Mesenchymal stem cell (in vitro differentiated cells and primary cell): Measurements from ENCODE around the gene BCAS4.

Experiments
- DNase-seq: peaks from one replicate; pipeline ENCODE4 v3.0.0-alpha.2; 2013
- H2AFZ ChIP-seq: one replicate; pipeline ENCODE4 v1.6.1; 2013; ENCODE audit warnings: low read depth, mild to moderate bottlenecking, control low read depth, inconsistent platforms, low read length, moderate library complexity
- H2AK5ac ChIP-seq: 2 replicates; pipeline ENCODE4 v1.6.1; 2013; ENCODE audit warnings: low read length, moderate library complexity, mild to moderate bottlenecking, inconsistent platforms; ENCODE audit not compliant: severe bottlenecking
- H2BK120ac ChIP-seq: one replicate; pipeline ENCODE4 v1.6.1; 2013; ENCODE audit warnings: low read depth, mild to moderate bottlenecking, inconsistent platforms, low read length, moderate library complexity
- H2BK12ac ChIP-seq, 2 experiments: one replicate each; pipeline ENCODE4 v1.6.1; 2013; ENCODE audit warnings: inconsistent platforms in 2 of 2, low read length in 2 of 2, mild to moderate bottlenecking in 2 of 2, moderate library complexity in 2 of 2, control low read depth in 1 of 2
- H2BK15ac ChIP-seq: one replicate; pipeline ENCODE4 v1.6.1; 2013; ENCODE audit warnings: mild to moderate bottlenecking, low read depth, inconsistent platforms; ENCODE audit not compliant: poor library complexity, severe bottlenecking
- H2BK5ac ChIP-seq: 2 replicates; pipeline ENCODE4 v1.6.1; 2013; ENCODE audit warnings: low read depth, mild to moderate bottlenecking, low read length, control low read depth, inconsistent platforms; ENCODE audit not compliant: poor library complexity, severe bottlenecking
- H3K14ac ChIP-seq, 2 experiments: one replicate each; pipeline ENCODE4 v1.6.1; 2013; ENCODE audit warnings: inconsistent platforms in 2 of 2, low read length in 2 of 2, control low read depth in 1 of 2, mild to moderate bottlenecking in 1 of 2, moderate library complexity in 1 of 2
- H3K18ac ChIP-seq, 2 experiments: one replicate each; pipeline ENCODE4 v1.6.1; 2013; ENCODE audit warnings: inconsistent platforms in 2 of 2, low read length in 2 of 2, control low read depth in 1 of 2, low read depth in 1 of 2, mild to moderate bottlenecking in 1 of 2
- H3K23ac ChIP-seq, 2 experiments: one replicate each; pipeline ENCODE4 v1.6.1; 2013; ENCODE audit warnings: inconsistent platforms in 2 of 2, low read length in 2 of 2, mild to moderate bottlenecking in 2 of 2, moderate library complexity in 2 of 2, control low read depth in 1 of 2
- H3K27ac ChIP-seq: 2 replicates; pipeline ENCODE4 v1.5.1; 2013; ENCODE audit warnings: mild to moderate bottlenecking, moderate library complexity, low read length, control low read depth, inconsistent platforms; ENCODE audit not compliant: poor library complexity, severe bottlenecking
- H3K27me3 ChIP-seq, 2 experiments: 2 replicates each; pipeline versions ENCODE4 v1.6.1 to v1.7.0; 2013; ENCODE audit warnings: low read length in 2 of 2, mild to moderate bottlenecking in 2 of 2, moderate library complexity in 2 of 2, control low read depth in 1 of 2, inconsistent platforms in 1 of 2; ENCODE audit not compliant: control insufficient read depth in 1 of 2, insufficient read depth in 1 of 2
- H3K36me3 ChIP-seq, 2 experiments: 2 replicates each; pipeline versions ENCODE4 v1.6.1 to v1.7.0; 2013; ENCODE audit warnings: low read length in 2 of 2, control low read depth in 1 of 2, inconsistent platforms in 1 of 2, low read depth in 1 of 2, mild to moderate bottlenecking in 1 of 2; ENCODE audit not compliant: insufficient read depth in 2 of 2, control insufficient read depth in 1 of 2
- H3K4ac ChIP-seq, 2 experiments: one replicate each; pipeline ENCODE4 v1.6.1; 2013; ENCODE audit warnings: inconsistent platforms in 2 of 2, low read length in 2 of 2, mild to moderate bottlenecking in 2 of 2, moderate library complexity in 2 of 2, control low read depth in 1 of 2, low read depth in 1 of 2
- H3K4me1 ChIP-seq: 2 replicates; pipeline ENCODE4 v1.6.1; 2013; ENCODE audit warnings: low read depth, low read length, control low read depth; ENCODE audit not compliant: control insufficient read depth, insufficient read depth
- H3K4me2 ChIP-seq: 2 replicates; pipeline ENCODE4 v1.6.1; 2013; ENCODE audit warnings: low read length, mild to moderate bottlenecking, inconsistent platforms; ENCODE audit not compliant: poor library complexity, severe bottlenecking
- H3K4me3 ChIP-seq, 2 experiments: 2 replicates each; pipeline versions ENCODE4 v1.5.1 to v1.7.0; 2013; ENCODE audit warnings: low read length in 2 of 2, mild to moderate bottlenecking in 2 of 2, control low read depth in 1 of 2, low read depth in 1 of 2; ENCODE audit not compliant: insufficient read depth in 1 of 2
- H3K79me1 ChIP-seq: replicated peaks from 2 replicates; pipeline ENCODE4 v1.6.1; 2013; ENCODE audit warnings: mild to moderate bottlenecking, control low read depth, low read length, inconsistent platforms; ENCODE audit not compliant: poor library complexity, severe bottlenecking
- H3K9ac ChIP-seq: 2 replicates; pipeline ENCODE4 v1.7.0; 2013; ENCODE audit warnings: mild to moderate bottlenecking, low read length, moderate library complexity
- H3K9me3 ChIP-seq: 2 replicates; pipeline ENCODE4 v1.7.0; 2013; ENCODE audit warnings: mild to moderate bottlenecking, low read length; ENCODE audit not compliant: control insufficient read depth
- H4K8ac ChIP-seq: one replicate; pipeline ENCODE4 v1.6.1; 2013; ENCODE audit warnings: inconsistent platforms, mild to moderate bottlenecking, low read length, moderate library complexity
- H4K91ac ChIP-seq: one replicate; pipeline ENCODE4 v1.6.1; 2013; ENCODE audit warnings: mild to moderate bottlenecking, low read length, inconsistent platforms
- WGBS: methylation state at CpG from one replicate; pipeline ENCODE4 v1.1.7; 2013; ENCODE audit warnings: mixed read lengths; 5-methylcytosine and 5-hydroxymethylcytosine counted together

The BCAS4 gene

GRCh38 chr20:50885781-50886180 lies 90.9 kb downstream of the BCAS4 start:
- H3K23ac ChIP-seq, result no peak overlapping the region
- H2BK120ac ChIP-seq, result no peak overlapping the region
- H3K9ac ChIP-seq, result no peak overlapping the region
- H3K36me3 ChIP-seq, result peaks cover 18 to 45% of the 10 kb centered on the region in 2 experiments
- peaks cover 10% of the 10 kb centered on the region for H3K9me3 ChIP-seq
- no peak overlapping the region for H2BK5ac ChIP-seq
- H3K27me3 ChIP-seq, result no peaks in the 10 kb centered on the region
- H2BK12ac ChIP-seq, result no peak overlapping the region
- no peak overlapping the region for H3K27ac ChIP-seq
- no peak overlapping the region for H3K4ac ChIP-seq
- no peak overlapping the region for H3K14ac ChIP-seq
- no peak overlapping the region for H2AK5ac ChIP-seq
- H3K4me3 ChIP-seq, result no peak overlapping the region
- H4K8ac ChIP-seq, result peak overlapping the region; percentile 12
- H4K91ac ChIP-seq, result no peak overlapping the region
- peaks cover 5% of the 10 kb centered on the region for H3K79me1 ChIP-seq
- H3K4me1 ChIP-seq, result no peaks in the 10 kb centered on the region
- no peak overlapping the region for H3K4me2 ChIP-seq
- 99% methylated on average over 4 of the region's 5 CpGs for WGBS
- no peak overlapping the region for H2AFZ ChIP-seq
- H2BK15ac ChIP-seq, result no peak overlapping the region
- no peak overlapping the region for H3K18ac ChIP-seq
- DNase-seq, result no peak

- H2AFZ ChIP-seq, result no peak overlapping the region
- no peak overlapping the region for H2BK120ac ChIP-seq
- peaks cover 8% of the 10 kb centered on the region for H3K79me1 ChIP-seq
- H3K36me3 ChIP-seq, result peaks cover 20 to 50% of the 10 kb centered on the region in 2 experiments
- no peak overlapping the region for H2AK5ac ChIP-seq
- H4K8ac ChIP-seq, result no peak overlapping the region
- no peak for DNase-seq
- no peak overlapping the region for H3K9ac ChIP-seq
- H3K9me3 ChIP-seq, result peaks cover 10% of the 10 kb centered on the region
- H3K4me3 ChIP-seq, result no peak overlapping the region
- H3K4ac ChIP-seq, result no peak overlapping the region
- no peak overlapping the region for H2BK15ac ChIP-seq
- no peak overlapping the region for H2BK5ac ChIP-seq
- H3K4me1 ChIP-seq, result peaks cover 2% of the 10 kb centered on the region
- no peak overlapping the region for H4K91ac ChIP-seq
- no peak overlapping the region for H3K14ac ChIP-seq
- no peak overlapping the region for H3K23ac ChIP-seq
- H3K27me3 ChIP-seq, result no peaks in the 10 kb centered on the region
- no peak overlapping the region for H3K4me2 ChIP-seq
- H2BK12ac ChIP-seq, result no peak overlapping the region
- 97% methylated on average over 11 of the region's 12 CpGs for whole genome bisulfite sequencing
- no peak overlapping the region for H3K27ac ChIP-seq
- H3K18ac ChIP-seq, result no peak overlapping the region
These were observed 91.4 kb downstream of the BCAS4 start for GRCh38 chr20:50886184-50886790.

- no peak overlapping the region for H4K8ac ChIP-seq
- no peak overlapping the region for H3K4me2 ChIP-seq
- H2AK5ac ChIP-seq, result no peak overlapping the region
- H2BK120ac ChIP-seq, result no peak overlapping the region
- H3K9me3 ChIP-seq, result peaks cover 10% of the 10 kb centered on the region
- no peak overlapping the region for H4K91ac ChIP-seq
- no peak overlapping the region for H3K9ac ChIP-seq
- H3K79me1 ChIP-seq, result peaks cover 16% of the 10 kb centered on the region
- peaks cover 3% of the 10 kb centered on the region for H3K4me1 ChIP-seq
- no peaks in the 10 kb centered on the region for H3K27me3 ChIP-seq
- H2BK12ac ChIP-seq, result no peak overlapping the region
- 77% methylated on average over 3 of the region's 3 CpGs for WGBS
- H2AFZ ChIP-seq, result no peak overlapping the region
- H3K4ac ChIP-seq, result no peak overlapping the region
- H3K36me3 ChIP-seq, result peaks cover 27 to 63% of the 10 kb centered on the region in 2 experiments
- no peak overlapping the region for H3K23ac ChIP-seq
- no peak overlapping the region for H3K14ac ChIP-seq
- H3K27ac ChIP-seq, result no peak overlapping the region
- no peak overlapping the region for H2BK5ac ChIP-seq
- no peak overlapping the region for H3K18ac ChIP-seq
- H3K4me3 ChIP-seq, result no peak overlapping the region
- no peak overlapping the region for H2BK15ac ChIP-seq
- DNase-seq, result no peak
These were observed 92.7 kb downstream of the BCAS4 start for GRCh38 chr20:50887576-50887975.

- no peak overlapping the region for H3K27ac ChIP-seq
- H3K9ac ChIP-seq, result no peak overlapping the region
- H2AFZ ChIP-seq, result no peak overlapping the region
- H3K4ac ChIP-seq, result no peak overlapping the region
- H4K91ac ChIP-seq, result no peak overlapping the region
- peak overlapping the region in 1 of 2 experiments; percentile 47 for H3K23ac ChIP-seq
- no peaks in the 10 kb centered on the region for H3K27me3 ChIP-seq
- H3K9me3 ChIP-seq, result no peaks in the 10 kb centered on the region
- H3K14ac ChIP-seq, result no peak overlapping the region
- H2AK5ac ChIP-seq, result no peak overlapping the region
- no peak overlapping the region for H3K4me2 ChIP-seq
- H2BK120ac ChIP-seq, result no peak overlapping the region
- H2BK5ac ChIP-seq, result no peak overlapping the region
- 85% methylated on average over 5 of the region's 5 CpGs for WGBS
- peaks cover 5% of the 10 kb centered on the region for H3K4me1 ChIP-seq
- H3K4me3 ChIP-seq, result no peak overlapping the region
- H4K8ac ChIP-seq, result no peak overlapping the region
- H3K18ac ChIP-seq, result no peak overlapping the region
- peak; percentile 51 for DNase-seq
- H3K36me3 ChIP-seq, result peaks cover 34 to 79% of the 10 kb centered on the region in 2 experiments
- H3K79me1 ChIP-seq, result peaks cover 27% of the 10 kb centered on the region
- no peak overlapping the region for H2BK15ac ChIP-seq
- H2BK12ac ChIP-seq, result peak overlapping the region in 1 of 2 experiments; percentile 70
These were observed 96.3 kb downstream of the BCAS4 start for GRCh38 chr20:50891138-50891537.
